ENCODE results near the gene JPH4. TPM values are rescaled to one million over a fixed set of nuclear protein-coding genes. Genes with fewer than 3 reads are reported as not detected.

JPH4 gene
- total RNA-seq, result under 1 TPM; 0.07 to 0.10 TPM

DNA sequence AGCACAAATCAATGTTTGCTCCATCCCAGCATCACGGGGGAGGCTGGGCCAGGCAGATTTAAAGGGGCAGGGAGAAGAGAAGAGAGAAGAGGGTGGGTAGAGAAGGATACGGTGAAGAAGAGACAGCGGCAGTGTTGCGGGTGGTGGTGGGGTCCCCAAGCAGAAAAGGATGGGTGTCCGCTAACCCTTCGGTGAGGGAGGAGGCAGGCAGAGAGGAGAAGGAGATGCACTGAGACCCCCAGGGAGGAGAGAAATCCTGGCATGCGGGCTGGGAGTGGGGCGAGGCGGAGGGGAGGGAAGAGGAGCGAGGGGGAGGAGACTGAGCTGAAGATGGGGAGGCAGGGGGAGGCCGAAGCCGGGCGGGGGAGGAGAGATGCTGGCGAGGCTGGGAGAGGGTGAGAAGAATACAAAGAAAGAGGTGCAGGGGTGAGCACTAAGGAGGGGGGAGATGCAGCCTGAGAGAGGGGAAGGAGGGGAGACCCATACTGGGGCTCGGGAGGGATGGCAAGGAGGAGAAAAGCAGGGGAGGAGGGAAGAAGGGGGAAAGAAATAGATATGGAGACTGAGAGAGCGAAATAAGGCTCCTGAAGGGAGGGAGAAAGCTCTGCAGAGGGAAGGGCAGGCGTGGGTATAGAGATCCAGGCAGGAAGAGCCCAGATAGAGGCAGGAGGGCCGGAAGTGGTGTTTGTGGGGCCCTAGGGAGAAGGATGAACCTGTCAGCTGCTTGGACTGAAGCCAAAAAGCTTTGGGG lies at the start of gene JPH4:
TSS of gene JPH4 (minus strand) at position 231 of the 751 bp plus-strand sequence. CDS start 1,337 bp downstream, outside the sequence.

DNA sequence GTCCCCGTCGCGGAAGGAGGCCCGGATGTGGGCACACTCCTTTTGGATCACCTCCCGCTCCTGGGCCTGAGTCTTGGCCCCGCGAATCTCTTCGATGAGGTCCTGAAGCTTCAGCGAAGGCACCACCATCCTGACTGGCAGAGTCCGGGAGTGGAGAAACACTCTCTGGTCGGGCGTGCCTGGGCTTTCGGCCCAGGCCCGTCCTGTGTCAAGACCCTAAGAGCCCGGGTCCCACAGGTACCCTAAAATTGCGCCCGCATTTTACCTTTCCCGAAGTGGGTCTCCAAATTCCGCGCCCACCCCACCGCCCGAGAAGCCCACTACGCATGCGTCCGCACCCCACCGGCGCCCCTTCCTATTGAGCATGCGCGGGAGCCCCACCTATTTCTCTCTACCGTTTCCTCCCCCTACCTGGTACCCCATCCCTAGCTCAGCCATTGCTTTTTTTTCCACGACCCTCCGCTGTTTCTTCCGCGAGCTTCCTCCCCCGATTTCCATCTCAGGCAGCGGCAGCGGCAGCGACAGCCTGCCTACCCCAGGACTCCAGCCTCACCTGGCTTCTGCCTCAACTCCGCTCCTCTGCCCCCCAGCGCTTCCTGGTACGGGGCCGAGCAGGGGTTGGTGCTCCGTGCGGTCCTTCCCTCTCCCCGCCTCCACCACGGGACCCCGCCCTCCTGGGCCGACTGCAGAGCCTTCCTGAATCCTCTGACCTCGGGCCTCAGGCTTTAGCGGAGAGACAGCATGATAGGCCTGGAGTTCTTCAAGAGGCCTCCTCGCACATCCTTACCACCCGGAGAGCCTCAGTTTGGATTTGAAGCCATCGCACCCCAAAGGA lies 11.2 kb downstream of the JPH4 start, which contains the start of gene AP1G2:
TSS of gene AP1G2 (minus strand) at position 606 of the 835 bp plus-strand sequence. CDS start at position 129, 477 bp downstream.

DNA sequence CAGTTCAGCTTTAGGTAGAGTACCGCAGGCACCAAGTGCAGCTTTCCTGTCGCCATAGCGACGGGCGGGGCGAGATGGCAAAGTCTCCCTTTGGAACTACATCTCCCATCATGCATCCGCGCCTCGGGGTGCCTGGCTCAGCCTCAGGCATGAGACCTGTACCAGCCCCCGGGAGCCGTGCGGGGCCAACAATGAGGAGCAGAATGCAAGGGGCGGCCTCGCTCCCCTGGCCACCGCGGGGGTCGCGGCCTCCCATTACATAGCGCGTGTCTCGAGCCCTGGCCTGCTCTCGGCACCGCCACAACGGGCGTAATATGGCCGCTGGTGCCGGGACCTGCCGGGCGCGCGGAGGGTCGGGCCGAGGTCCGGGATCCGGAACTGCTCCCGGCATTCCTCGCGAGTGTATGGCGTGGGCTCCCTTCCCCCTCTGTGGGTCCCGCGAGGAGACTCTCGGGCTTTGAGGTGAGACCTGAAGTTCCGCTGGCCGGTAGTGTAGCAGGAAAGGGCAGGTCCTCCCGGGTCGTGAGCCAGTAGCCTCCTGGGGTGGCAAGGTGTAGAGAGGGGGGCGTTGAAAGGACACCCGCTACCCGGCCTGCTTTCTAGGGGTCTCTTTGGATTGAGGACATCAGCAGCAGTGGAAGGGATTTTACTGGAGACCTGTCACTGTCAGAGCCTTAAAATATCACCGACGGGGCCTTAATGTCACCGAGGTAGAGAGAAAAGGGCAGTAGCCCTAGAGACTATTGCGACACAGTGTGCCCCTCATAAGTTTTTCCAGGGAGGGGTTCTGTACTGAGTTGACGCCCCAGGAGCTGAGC lies 22.5 kb downstream of the JPH4 start, which contains the start of gene THTPA:
TSS of gene THTPA (plus strand) at position 390 of the 818 bp plus-strand sequence. CDS start 487 bp downstream, outside the sequence.

DNA sequence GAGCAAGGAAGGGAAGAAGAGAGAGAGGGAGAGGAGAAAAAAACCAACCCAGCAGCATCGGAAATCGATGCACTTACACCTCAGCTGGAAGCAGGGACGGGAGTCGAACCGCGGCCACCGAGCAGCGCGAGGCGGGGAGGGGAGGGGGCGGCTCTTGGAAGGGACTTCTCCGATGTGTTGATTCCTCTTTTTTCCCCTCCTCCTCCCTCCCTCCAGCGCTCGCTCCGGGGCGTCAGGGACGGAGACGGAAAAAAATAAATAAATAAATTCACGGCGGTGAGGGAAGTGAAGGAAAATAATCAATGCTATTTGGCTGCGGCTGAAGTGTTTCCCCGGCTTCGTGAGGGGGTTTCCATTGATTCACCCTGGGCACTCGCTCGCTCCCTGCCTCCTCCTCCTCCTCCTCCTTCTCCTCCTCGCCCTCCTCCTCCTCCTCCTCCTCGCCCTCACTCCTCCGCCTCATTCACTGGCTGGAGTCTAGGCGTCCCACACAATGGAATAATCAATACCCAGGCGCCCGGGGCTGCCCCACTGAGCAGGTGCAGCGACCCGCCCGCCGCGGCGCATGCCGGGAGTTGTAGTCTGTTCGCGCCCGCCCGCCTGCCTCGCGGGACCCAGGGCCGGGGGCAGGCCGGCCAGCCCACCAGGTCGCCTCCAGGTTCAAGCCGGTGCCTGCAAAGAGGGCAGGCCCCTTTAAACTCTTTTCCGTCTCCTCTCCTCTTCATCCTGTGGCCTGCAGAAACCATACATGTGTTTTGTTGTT lies 27.1 kb downstream of the JPH4 start, which contains the start of gene ZFHX2:
TSS of gene ZFHX2 (minus strand) at position 500 of the 763 bp plus-strand sequence. CDS start 16,440 bp downstream, outside the sequence.

Other genes starting within 250 kb of the JPH4 start
- 1 to 10 TPM; 2.1 to 2.2 TPM for gene SLC22A17, start 225.9 kb downstream of the JPH4 start, total RNA-seq
- gene EFS, start 213.6 kb downstream of the JPH4 start, total RNA-seq, result not detected
- not detected for gene IL25, start 206.0 kb downstream of the JPH4 start, total RNA-seq
- not detected for gene CMTM5, start 201.7 kb downstream of the JPH4 start, total RNA-seq
- gene MYH6, start 170.5 kb downstream of the JPH4 start, total RNA-seq, result not detected
- not detected for gene MYH7, start 143.1 kb downstream of the JPH4 start, total RNA-seq
- gene NGDN, start 109.1 kb downstream of the JPH4 start, total RNA-seq, result 10 to 100 TPM; 41.3 to 42.3 TPM
- gene ZFHX2, start 27.0 kb downstream of the JPH4 start, total RNA-seq, result under 1 TPM; 0.53 to 0.93 TPM
- 10 to 100 TPM; 10.3 to 13.4 TPM for gene THTPA, start 22.5 kb downstream of the JPH4 start, total RNA-seq
- gene AP1G2, start 11.0 kb downstream of the JPH4 start, total RNA-seq, result 100 to 1,000 TPM; 299 to 314 TPM
- under 1 TPM; 0.18 to 0.24 TPM for gene DHRS2, start 57.6 kb upstream of the JPH4 start, total RNA-seq